GM19099 (cell line): Measurements from ENCODE around the gene C9orf43.

Experiments used
- POLR2A ChIP-seq: IDR thresholded peaks from 3 replicates; pipeline ENCODE4 v1.6.1; 2011; ENCODE audit warnings: low read depth; ENCODE audit not compliant: insufficient read length; ENCODE audit errors: extremely low read depth

C9orf43 gene

GRCh38 chr9:113376634-113377567 is 33.6 kb upstream of the C9orf43 start, which contains the start of gene HDHD3:
Gene HDHD3 (minus strand): TSS chr9:113376986. CDS start chr9:113374354, 2,632 bp downstream.
- peak; percentile 85 for TF ChIP-seq POLR2A

GRCh38 chr9:113380869-113381378 is 29.6 kb upstream of the C9orf43 start:
- no peak for TF ChIP-seq POLR2A

- TF ChIP-seq POLR2A = no peak
Measured at GRCh38 chr9:113381909-113382411, 28.6 kb upstream of the C9orf43 start.

GRCh38 chr9:113386571-113387393 is 23.8 kb upstream of the C9orf43 start:
- no peak for TF ChIP-seq POLR2A

GRCh38 chr9:113387560-113388230 is 22.9 kb upstream of the C9orf43 start:
- TF ChIP-seq POLR2A = no peak

- no peak for TF ChIP-seq POLR2A
Measured at GRCh38 chr9:113388833-113389232, 21.7 kb upstream of the C9orf43 start.

GRCh38 chr9:113389451-113389850 is 21.1 kb upstream of the C9orf43 start:
- no peak for TF ChIP-seq POLR2A

- no peak for TF ChIP-seq POLR2A
Measured at GRCh38 chr9:113390192-113390960, 20.2 kb upstream of the C9orf43 start.

GRCh38 chr9:113391917-113392316 is 18.6 kb upstream of the C9orf43 start:
- TF ChIP-seq POLR2A = no peak

- TF ChIP-seq POLR2A = no peak
Measured at GRCh38 chr9:113393281-113393680, 17.3 kb upstream of the C9orf43 start.

- no peak for TF ChIP-seq POLR2A
Measured at GRCh38 chr9:113395000-113395861, 15.3 kb upstream of the C9orf43 start.

GRCh38 chr9:113397203-113397631 is 13.3 kb upstream of the C9orf43 start:
- TF ChIP-seq POLR2A = no peak

- no peak for TF ChIP-seq POLR2A
Measured at GRCh38 chr9:113398796-113399195, 11.8 kb upstream of the C9orf43 start.
